Measurements from ENCODE around the gene ARMH4.

The ARMH4 gene

DNA sequence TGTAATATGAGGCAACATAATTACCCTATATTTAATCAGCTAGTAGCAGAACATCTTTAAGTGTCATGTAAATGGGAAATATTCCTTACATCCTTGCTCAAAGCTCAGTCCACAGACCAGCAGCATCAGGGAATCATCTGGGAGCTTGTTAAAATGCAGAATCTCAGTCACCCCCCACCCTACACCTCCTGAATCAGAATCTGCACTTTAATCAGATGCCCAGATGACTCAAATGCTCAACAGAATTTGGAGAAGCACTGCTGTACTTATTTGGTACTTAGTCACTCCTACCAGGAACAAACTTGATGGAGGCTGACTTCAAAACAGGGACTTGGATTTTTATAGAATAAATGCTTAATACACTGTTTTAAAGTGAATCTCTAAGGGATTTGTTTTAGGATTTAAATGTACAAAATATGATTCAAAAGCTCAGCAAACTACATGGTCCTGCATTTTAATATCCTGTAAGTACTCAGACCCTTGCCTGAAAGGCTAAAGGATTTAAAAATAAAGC, 96.5 kb downstream of the ARMH4 start:
- DNase-seq (ENCODE audit: low read depth in 1 of 2, low spot score in 1 of 2): no peak

DNA sequence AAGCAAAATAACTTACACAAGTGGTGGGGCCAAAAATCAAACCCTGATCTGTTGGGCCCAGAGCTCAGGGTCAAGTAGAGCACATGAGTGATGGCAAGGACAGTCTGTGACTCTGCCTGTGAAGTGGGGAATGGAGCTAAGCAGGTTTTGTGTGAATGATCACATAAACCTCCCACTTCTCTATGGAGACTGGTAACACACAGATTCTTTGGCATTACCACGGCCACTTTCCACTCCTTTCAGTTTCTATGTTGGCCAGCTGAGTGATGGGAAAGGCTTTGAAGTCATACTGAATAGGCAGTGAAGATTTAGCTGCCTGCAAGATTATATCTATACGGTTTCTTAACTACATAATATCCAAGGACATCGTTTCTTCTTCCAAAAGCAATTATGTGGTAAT, 97.9 kb downstream of the ARMH4 start:
- no peak for DNase-seq (ENCODE audit: low read depth in 1 of 2, low spot score in 1 of 2)

DNA sequence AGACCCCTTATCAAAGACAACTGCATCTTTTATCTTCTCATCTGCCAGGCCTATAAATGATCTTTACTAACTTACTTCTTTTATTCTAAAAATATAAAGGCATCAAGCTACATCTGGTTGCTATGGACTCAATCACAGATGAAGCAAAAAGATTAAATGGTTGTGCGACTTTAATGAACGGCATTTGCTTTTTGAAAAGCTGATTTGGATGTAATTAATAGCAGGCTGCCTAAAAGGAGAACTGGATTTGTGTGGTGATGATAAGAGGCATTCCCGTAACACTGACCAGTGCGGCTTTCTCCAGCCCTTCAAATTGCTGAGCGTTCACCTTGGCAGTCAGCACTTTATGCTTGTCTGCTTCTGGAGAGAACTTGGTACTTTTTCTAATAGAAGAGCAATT, 103.8 kb downstream of the ARMH4 start:
- no peak for DNase-seq (ENCODE audit: low read depth in 1 of 2, low spot score in 1 of 2)

DNA sequence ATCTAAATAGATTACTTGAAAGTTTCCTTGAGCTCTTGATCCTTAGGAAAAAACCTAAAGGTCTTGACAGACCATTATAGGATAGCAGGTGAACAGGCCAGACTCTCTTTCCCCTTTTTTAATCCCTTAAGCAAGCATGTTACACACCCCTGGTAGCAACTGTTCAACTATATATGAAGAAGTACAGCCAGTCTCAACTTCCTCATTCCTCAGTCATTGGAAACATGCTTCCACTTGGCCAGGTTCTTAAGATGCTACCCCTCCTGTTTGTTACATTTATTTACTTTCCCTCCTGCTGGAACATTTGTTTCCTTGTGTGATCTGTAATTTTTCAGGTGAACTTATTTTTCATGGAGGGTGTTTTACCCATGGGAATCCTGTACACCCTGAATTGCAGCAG, 124.1 kb downstream of the ARMH4 start:
- no peak for DNase-seq (ENCODE audit: low read depth in 1 of 2, low spot score in 1 of 2)

DNA sequence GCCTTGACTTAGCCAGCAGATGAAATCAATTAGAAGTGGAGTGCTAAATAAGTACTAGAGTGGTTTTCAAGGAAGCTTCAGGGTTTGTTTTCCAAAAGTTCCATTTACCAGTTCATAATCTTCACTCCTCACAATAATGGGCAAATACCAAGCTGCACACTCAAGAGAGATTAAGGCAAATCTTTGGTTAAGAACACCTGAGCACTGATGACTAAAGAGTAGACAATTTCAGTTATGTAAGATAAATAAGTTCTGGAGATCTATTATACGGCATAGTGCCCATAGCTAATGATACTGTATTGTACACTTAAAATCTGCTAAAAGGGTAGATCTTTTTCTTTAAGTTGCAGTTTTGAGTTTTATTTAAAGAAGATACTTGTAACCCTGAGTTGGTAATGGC, 125.0 kb downstream of the ARMH4 start:
- no peak for DNase-seq (ENCODE audit: low read depth in 1 of 2, low spot score in 1 of 2)

DNA sequence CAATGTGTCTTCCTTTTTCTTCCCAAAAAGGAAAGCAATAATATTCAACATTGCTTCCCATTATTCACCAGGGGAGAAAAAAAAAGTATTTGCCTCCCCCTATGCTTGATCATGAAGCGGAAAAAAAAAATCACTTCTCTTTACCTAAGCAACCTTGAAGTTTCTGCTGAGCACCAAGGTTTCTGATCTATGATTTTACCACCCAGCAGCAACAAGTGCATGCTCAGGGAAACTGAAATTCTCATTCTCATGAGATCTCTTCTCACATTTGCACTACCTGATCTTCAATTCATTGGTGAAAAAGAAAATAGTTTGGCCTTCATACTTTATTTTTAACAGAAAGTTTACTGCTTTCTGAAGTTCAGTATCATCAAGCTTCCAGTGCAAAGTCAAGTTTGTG, 125.8 kb downstream of the ARMH4 start:
- no peak for DNase-seq (ENCODE audit: low read depth in 1 of 2, low spot score in 1 of 2)

DNA sequence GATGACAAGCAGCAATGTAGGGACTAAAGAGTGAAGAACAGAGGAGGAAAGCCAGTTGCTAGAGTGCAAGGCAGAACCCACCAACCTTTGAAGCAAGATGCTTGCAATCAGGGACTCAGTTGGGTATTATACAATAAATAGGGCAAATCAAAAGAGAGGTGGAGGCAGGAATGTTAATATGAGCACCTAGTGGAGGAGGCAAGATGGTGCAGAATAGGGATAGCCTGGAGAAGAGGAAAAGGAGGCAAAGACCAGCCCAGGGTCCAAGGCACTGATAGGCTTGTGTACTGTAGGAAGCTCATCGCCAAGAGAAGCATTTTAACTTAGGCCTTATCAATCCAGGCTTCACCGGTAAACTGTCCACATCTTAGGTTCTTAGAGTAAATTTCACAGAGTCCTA, 137.2 kb downstream of the ARMH4 start:
- no peak for DNase-seq (ENCODE audit: low read depth in 1 of 2, low spot score in 1 of 2)

DNA sequence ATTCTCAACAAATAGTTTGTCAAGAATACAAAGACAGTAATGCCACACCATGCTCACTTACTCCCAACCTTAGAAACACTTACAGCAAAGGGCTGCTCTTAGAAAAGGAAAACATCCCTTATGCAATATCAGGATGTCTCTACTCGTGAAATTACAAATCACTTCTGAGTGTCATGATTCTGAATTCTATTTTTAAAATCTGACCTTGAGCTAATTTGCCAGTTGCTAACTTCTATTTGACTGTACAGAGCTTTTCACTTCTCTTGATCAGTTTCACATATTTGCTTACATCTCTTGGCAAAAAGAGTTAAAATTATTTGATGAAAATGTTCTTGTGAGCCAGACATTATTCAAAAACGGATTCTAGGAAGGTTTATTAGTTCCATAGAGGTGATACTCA, 149.4 kb downstream of the ARMH4 start:
- no peak for DNase-seq (ENCODE audit: low read depth in 1 of 2, low spot score in 1 of 2)

DNA sequence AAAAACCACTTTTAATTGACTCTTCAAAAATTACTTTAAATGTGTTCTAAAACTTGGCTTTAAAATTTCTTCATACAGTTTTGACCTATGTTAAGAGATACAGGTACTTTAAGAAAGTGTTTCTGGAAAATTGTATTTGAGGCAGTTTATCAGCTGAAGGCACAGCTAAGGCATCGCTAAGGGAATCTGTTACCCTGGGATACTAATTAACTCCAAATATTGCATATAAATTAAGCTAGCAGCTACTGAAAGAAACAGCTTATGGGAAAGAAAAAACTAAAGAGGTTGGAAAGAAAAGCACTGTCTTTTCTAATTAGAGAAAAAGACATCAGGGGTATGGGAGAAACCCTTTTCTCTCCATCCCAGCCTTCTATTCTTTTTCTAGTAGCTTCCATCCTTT, 152.0 kb downstream of the ARMH4 start:
- DNase-seq (ENCODE audit: low read depth in 1 of 2, low spot score in 1 of 2): no peak

DNA sequence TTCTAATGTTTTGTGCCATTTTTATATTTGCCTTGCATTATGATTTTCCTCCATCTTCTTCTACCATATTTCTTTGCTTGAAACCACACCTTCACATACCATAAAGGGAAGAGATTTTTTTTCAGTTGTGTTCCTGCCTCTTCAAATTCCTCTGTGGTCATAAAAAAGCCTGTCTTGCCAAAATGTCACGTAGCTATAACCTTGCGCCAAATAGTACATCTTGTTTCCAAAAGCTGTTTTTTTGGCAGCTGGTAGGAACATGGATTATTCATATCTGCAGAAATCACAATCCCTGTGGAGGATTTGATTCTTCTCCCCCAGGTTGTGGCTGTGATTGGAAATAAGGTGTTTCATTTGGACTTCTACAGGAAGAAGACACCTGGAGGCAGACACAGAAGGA, 152.5 kb downstream of the ARMH4 start:
- no peak for DNase-seq (ENCODE audit: low read depth in 1 of 2, low spot score in 1 of 2)

DNA sequence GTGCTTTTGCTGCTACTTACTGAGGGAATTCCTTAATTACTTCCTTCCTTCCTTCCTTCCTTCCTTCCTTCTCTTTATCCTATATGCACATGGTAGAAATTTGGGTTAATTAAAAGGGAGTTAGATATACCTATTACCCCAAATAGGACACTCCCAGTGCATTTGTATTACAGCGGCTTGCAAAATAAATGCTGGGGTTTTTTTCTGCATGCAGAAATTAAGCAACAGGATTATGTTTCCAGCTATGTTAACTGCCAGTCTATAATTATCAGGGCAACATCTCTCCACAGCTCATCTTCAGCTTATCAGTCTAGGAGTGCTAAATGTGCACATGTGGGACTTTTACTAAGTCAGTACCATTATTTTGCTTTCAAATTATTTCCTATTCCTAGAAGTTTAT, 153.2 kb downstream of the ARMH4 start:
- DNase-seq (ENCODE audit: low read depth in 1 of 2, low spot score in 1 of 2): no peak

DNA sequence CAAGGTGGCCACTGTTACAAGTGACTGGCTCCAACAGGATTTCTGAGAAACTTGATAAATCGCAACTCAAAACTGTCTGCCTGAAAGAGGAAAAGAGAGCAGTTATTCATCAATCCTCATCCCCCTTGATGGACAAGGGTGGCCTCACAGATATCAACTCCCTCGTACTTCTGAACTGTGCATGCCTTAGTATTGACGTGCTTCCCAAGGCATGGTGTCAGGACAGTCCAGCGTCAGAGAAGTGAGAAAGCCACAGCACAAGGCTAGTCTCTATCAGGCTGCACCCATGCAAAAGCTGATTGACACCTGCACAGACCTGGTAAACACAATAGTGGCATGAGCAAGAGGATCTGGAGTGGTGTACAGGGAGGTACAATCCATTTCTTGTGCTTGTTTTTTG, 160.7 kb downstream of the ARMH4 start:
- DNase-seq (ENCODE audit: low read depth in 1 of 2, low spot score in 1 of 2): no peak

DNA sequence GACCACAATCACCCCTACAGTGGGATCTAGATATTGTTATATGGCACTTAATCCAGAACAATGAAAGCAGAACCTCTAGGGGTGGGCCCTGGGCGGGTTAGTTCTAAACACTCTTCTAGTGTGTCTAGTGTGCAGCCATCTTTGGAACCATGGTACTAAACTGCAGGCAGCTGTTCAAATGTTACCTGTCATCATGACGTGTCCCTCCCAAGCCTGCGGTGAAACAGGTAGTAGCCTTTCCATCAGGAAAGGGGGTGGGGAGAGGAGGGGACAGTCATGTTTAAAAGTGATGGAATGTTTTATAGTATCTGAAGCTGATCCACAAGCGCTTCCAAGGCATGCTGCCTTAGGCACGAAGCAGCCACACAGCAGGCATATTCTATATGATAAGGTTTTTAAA, 163.6 kb downstream of the ARMH4 start:
- DNase-seq (ENCODE audit: low read depth in 1 of 2, low spot score in 1 of 2): no peak

DNA sequence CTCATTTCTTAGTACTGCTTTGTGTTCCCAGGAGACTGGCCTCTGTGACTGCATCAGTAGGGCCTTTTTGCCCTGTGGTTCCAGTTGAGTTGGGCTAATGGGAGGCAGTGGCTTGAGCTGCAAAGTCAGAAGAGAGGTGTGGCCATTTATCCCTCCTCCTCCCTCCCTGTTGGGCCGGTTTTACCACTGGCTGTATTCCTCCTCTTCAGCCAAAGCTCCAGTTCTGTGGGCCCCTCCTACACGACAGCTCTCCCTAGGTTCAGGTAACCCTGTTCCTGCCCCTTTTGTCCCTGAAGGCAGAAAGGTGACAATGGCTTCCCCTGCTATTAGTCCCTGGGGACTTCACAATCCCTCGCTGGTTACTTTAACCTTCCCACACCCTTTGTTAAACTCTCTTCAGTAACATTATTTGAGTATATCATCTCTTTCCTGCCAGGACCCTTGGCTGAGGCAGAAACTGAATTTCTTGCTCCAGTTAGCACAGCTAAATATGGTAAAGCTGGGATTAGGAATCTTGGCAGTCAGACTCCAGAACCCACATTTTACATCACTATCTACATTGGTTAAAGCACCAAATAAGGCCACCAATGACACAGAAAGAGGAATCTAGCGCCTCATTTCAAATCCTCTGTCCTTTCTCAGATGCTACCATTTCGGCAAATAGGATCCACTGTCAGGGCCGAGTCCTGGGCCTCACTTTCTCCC, 164.3 kb downstream of the ARMH4 start:
- no peak for DNase-seq (ENCODE audit: low read depth in 1 of 2, low spot score in 1 of 2)

DNA sequence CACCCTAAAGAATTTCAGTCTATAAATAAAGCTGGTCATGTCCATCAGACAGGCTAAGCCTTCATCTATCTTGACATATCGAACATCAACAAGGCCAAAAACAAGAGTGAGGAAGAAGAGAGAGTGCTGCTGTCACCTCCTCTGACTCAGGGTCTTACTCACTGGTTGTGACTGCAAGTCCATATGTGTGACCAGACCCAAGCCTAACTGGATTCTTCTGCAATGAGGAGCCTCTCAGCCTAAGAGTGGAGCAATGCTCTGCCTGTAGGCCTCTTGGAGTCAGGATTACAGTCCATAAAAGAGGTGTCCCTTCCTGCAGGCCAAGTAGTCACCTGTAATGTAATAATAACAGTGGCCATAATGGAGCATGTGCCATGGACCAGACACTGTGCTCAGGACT, 165.0 kb downstream of the ARMH4 start:
- no peak for DNase-seq (ENCODE audit: low read depth in 1 of 2, low spot score in 1 of 2)

DNA sequence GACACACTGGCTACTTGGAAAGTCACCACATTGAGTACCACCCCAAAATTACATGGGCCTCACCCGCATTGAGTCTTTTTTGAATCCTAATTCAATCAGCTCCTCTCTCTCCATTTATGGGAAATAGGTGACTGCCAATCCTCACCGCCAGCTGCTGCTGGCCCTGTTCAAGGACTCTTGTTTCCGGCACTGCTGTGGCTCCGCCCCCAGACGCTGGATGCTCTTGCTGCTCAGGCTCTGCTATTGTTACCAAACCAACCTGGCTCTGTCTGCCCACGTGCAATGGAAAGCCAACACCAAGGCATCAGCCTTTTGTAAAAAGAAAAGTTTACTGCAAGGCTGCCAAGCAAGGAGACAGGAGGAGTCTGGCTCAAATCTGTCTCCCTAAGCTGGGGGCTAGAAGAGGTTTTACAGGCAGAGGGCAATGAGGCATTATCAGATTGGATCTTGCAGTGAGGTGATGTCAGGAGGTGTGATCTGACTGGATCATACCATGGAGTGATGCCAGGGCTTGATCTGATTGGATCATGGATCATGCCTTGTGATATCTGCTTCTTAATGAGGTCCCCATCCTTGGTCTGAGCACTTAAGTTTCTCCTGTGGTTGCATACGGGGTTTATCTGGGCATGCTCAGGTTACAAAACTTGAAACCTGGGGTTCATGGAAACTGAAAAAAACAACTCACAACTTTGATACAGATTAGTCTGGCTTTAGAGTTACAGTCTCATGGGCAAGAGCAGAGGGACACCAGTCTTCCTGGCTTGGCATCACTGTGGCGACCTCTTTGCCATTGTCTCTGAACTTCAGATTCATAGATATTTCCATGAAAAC, 169.0 kb downstream of the ARMH4 start:
- DNase-seq (ENCODE audit: low read depth in 1 of 2, low spot score in 1 of 2): no peak

DNA sequence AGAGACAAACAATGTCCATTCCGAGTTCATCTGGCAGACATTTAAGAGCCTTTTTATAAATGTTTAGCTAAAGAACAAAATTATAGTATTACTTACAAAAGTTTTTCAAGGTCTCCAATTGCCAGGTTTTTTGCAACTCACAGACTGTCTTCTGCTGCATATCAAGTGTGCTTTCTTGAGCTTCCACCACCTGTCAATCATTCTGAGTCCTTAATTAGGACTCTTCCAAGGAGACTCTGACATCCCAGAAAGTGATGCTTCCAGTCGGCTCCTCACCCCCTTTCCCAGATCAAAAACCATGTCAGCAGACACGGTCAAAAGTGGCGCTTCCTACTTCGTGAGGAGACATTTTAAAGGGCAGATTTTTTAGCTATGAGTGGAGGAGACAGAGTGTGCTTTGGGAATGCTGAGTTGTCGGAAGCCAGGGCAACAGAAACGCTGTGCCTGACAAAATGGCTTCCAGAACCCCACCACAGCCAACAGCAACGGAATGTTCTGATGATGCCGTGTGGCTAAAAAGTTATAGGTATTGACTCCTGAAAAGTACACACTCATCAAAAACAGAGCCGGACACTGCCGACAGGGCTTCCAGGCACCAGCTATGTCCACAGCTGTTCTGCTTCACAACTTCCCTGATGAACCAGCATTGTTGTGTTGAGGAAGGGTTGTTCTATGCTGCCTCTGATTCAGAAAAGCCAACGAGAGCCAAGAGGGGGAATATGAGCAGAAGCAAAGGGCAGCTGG, 170.0 kb downstream of the ARMH4 start:
- DNase-seq (ENCODE audit: low read depth in 1 of 2, low spot score in 1 of 2): no peak

DNA sequence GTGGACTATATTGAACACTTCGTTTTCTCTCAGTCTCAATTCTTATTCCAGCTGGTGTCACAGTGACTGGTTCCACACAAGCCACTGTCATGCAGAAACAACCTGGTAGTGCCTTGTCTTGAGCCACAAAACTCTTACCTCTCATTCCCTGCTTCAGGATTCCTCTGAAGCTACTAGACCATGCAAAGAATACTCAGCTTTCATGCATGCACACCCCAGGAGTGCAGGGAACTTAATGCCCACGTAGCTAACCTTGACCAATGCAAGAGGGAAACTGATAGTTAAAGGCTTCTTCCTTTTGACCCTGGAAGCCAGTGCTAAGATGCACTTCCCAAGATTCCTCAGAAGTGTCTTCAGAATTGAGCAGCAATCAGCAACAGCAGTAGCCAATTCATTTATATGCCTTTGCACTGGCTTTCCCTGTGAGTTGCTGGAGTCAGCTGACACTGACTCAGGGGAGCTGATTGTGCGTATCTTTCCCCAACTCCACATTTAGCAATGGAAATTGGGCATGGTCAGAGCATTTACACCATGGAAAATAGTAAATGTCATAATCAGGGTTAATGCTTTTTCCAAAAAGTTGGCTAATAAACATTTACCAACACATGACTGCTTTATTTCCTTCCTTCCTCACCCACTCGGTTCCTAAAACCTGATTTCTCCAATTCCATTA, 172.5 kb downstream of the ARMH4 start:
- no peak for DNase-seq (ENCODE audit: low read depth in 1 of 2, low spot score in 1 of 2)

DNA sequence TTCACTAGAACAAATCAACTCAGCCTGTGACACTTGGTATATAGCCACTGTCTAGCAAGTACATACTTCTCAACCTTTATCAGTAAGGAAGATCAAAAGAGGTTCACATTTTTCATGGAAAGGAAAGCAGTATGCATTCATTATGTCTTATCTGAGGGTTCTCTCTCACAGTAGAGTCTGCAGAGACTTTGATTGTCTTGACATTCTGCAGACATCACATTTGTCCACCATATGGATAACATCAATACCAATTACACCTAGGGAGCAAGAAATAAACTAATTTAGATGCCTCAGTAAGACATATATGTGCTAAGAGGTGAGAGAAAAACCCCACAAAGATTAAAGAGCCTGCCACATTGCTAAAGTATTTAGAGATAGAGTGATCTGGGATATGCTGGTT, 175.3 kb downstream of the ARMH4 start:
- DNase-seq (ENCODE audit: low read depth in 1 of 2, low spot score in 1 of 2): no peak

DNA sequence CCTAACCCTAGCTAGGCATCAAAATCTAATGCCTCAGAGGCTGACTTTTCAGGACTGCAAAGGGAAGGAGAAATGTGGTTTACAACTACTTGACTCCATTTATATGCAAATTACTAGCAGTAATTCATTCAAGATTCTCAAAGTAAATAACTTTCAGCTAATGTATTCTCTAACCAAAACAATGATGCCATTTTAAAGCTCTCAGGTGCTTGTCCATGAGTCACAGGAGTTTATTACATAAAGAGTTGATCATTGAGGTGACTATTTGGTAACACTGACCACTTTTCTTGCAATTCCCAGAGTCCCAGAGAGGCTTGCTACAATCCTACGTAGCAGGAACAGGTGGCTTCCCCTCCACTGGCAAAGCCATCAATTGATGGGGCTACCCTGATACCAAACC, 177.1 kb downstream of the ARMH4 start:
- DNase-seq (ENCODE audit: low read depth in 1 of 2, low spot score in 1 of 2): no peak

DNA sequence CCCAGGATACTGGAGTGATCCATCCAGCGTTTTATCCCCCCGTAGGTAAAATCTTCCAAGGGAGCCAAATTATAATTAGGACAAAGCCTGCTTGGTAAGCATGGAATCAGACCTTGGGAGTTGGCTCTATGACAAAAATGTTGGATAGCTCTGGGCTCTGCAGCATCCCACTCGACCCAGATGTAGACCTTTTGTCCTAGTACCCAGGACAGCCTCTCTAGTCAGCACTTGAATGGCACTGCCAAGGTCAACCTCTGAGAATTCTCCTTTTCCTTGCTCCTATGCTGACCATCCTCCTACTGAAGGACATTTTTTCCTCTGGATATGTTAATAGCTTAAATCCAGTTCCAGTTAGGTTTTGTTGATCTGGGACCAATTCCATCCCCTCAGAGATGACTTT, 181.4 kb downstream of the ARMH4 start:
- no peak for DNase-seq (ENCODE audit: low read depth in 1 of 2, low spot score in 1 of 2)

Measured in activated T-helper 1 cell treated with anti-CD3 and anti-CD28 coated beads, Interleukin-2, amount 50 U/mL, for 16 hours (primary cell).